K562 (cell line): Measurements from ENCODE around the gene CBLL1. TPM values are rescaled to one million over a fixed set of nuclear protein-coding genes. Genes with fewer than 3 reads are reported as not detected.

Experiments used
- ATAC-seq: fragments of 200-7000 bp; cut with Tn5 transposase; 3 replicates; pipeline ENCODE4 v1.9.1; 2020; ENCODE audit warnings: moderate library complexity
- BruUV-seq: library from RNA; stranded (reverse); fragments of 400-500 nt; replicated peaks from 2 replicates; lab custom pipeline; 2021; lab: Mats Ljungman, UMichigan
- CTCF ChIA-PET: fragments of 300-600 bp; formaldehyde crosslinking; extraction: SDS; loops from one replicate; lab custom pipeline; 2021; ENCODE audit warnings: low intra/inter-chr PET ratio; lab: Yijun Ruan, JAX
- POLR2A ChIA-PET: fragments of 300-600, 350-650 bp; sonication (Branson Sonifier 250); formaldehyde crosslinking; extraction: SDS; loops from one replicate; lab custom pipeline; 2021; ENCODE audit warnings: antibody characterized with exemption, inconsistent platforms; lab: Yijun Ruan, JAX
- DNase-seq, 4 experiments: peaks; one replicate each; pipeline versions ENCODE4 v3.0.0 to v3.0.0-alpha.2; 2011 to 2018; ENCODE audit warnings: low spot score in 3 of 4, mixed read lengths in 3 of 4; ENCODE audit errors: extremely low read depth in 1 of 4
- FAIRE-seq: peaks from 2 replicates; lab custom pipeline; 2011; peaks lifted over from hg19 to GRCh38; lab: Jason Lieb, UNC
- H2AFZ ChIP-seq: 2 replicates; pipeline ENCODE4 v1.6.0; 2011; ENCODE audit warnings: low read depth, low read length, control low read depth, inconsistent platforms
- H3K27ac ChIP-seq: fragments of 200-600 bp; 3 replicates; pipeline ENCODE4 v1.8.0; 2011; ENCODE audit warnings: low read depth, mild to moderate bottlenecking, control low read depth, inconsistent platforms, low read length, moderate library complexity, mixed read lengths; ENCODE audit errors: extremely low read depth
- H3K27me3 ChIP-seq, 2 experiments: fragments of 300-600 bp in 1 of 2; 2 replicates in 1 of 2; 3 replicates in 1 of 2; pipeline versions ENCODE4 v1.6.0 to v1.8.0; 2011; ENCODE audit warnings: inconsistent platforms in 2 of 2, low read length in 2 of 2, mild to moderate bottlenecking in 1 of 2, mixed read lengths in 1 of 2, moderate library complexity in 1 of 2; ENCODE audit not compliant: control insufficient read depth in 2 of 2, insufficient read depth in 2 of 2
- H3K36me3 ChIP-seq: fragments of 300-600 bp; 3 replicates; pipeline ENCODE4 v1.8.0; 2011; ENCODE audit warnings: mild to moderate bottlenecking, low read length, inconsistent platforms; ENCODE audit not compliant: control insufficient read depth, insufficient read depth
- H3K4me1 ChIP-seq, 2 experiments: fragments of 200-600 bp in 1 of 2; replicated peaks in 1 of 2; 2 replicates in 1 of 2; 3 replicates in 1 of 2; pipeline versions ENCODE4 v1.5.1 to v1.8.0; 2011; ENCODE audit warnings: inconsistent platforms in 2 of 2, low read length in 2 of 2, mild to moderate bottlenecking in 1 of 2, mixed read lengths in 1 of 2, moderate library complexity in 1 of 2; ENCODE audit not compliant: control insufficient read depth in 2 of 2, insufficient read depth in 2 of 2
- H3K4me2 ChIP-seq: 2 replicates; pipeline ENCODE4 v1.6.1; 2011; ENCODE audit warnings: low read length, control low read depth, inconsistent platforms, mixed read lengths; ENCODE audit not compliant: insufficient read depth
- H3K4me3 ChIP-seq: fragments of 200-600 bp; sonication (generic), shearing (Covaris generic); 2 replicates; pipeline ENCODE4 v1.5.1; 2016; ENCODE audit warnings: control low read depth, inconsistent platforms
- H3K79me2 ChIP-seq: fragments of 200-600 bp; 3 replicates; pipeline ENCODE4 v1.8.0; 2011; ENCODE audit warnings: low read length, inconsistent platforms; ENCODE audit not compliant: control insufficient read depth, insufficient read depth
- H3K9ac ChIP-seq, 2 experiments: 2 replicates each; pipeline versions ENCODE4 v1.6.0 to v1.6.1; 2011; ENCODE audit warnings: low read depth in 2 of 2, low read length in 2 of 2, control low read depth in 1 of 2, inconsistent platforms in 1 of 2, mild to moderate bottlenecking in 1 of 2, mixed read lengths in 1 of 2; ENCODE audit not compliant: insufficient read depth in 1 of 2
- H3K9me1 ChIP-seq: one replicate; pipeline ENCODE4 v1.6.0; 2011; ENCODE audit warnings: inconsistent platforms, mild to moderate bottlenecking, low read length, moderate library complexity; ENCODE audit not compliant: control insufficient read depth, insufficient read depth
- H3K9me3 ChIP-seq: replicated peaks from 2 replicates; pipeline ENCODE4 v1.5.1; 2011; ENCODE audit warnings: low read depth, low read length, inconsistent platforms; ENCODE audit not compliant: control insufficient read depth, insufficient read depth
- H4K20me1 ChIP-seq: replicated peaks from 2 replicates; pipeline ENCODE4 v1.6.1; 2011; ENCODE audit warnings: low read length, inconsistent platforms, mixed read lengths; ENCODE audit not compliant: control insufficient read depth, insufficient read depth
- ASH1L ChIP-seq: fragments of 450-650 bp; IDR thresholded peaks from 2 replicates; pipeline ENCODE4 v1.6.1; 2018; ENCODE audit warnings: borderline replicate concordance, mild to moderate bottlenecking, low read depth; ENCODE audit not compliant: partially characterized antibody
- EWSR1 ChIP-seq: fragments of 450-650 bp; IDR thresholded peaks from 2 replicates; pipeline ENCODE4 v1.6.1; 2018; ENCODE audit warnings: borderline replicate concordance, mild to moderate bottlenecking, low read depth, moderate library complexity; ENCODE audit not compliant: partially characterized antibody
- FOXA1 ChIP-seq: fragments of 450-650 bp; IDR thresholded peaks from 2 replicates; pipeline ENCODE4 v1.6.1; 2016; ENCODE audit warnings: mild to moderate bottlenecking, borderline replicate concordance
- GTF2A2 ChIP-seq: IDR thresholded peaks from 2 replicates; pipeline ENCODE4 v1.6.1; 2016; ENCODE audit warnings: mild to moderate bottlenecking, missing genetic modification characterization, missing compliant biosample characterization
- KLF16 ChIP-seq: IDR thresholded peaks from 2 replicates; pipeline ENCODE4 v1.6.1; 2016; ENCODE audit warnings: antibody characterized with exemption
- KLF6 ChIP-seq: fragments of 250-450 bp; sonication (Bioruptor Pico); IDR thresholded peaks from 2 replicates; pipeline ENCODE4 v1.4.0; 2020; ENCODE audit warnings: mild to moderate bottlenecking, moderate library complexity, borderline replicate concordance
- STAG1 ChIP-seq: sonication (generic); formaldehyde crosslinking; IDR thresholded peaks from 2 replicates; pipeline ENCODE4 v1.5.0; 2020; ENCODE audit warnings: missing genetic modification reagents, borderline replicate concordance
- SUPT5H ChIP-seq: fragments of 450-650 bp; IDR thresholded peaks from 2 replicates; pipeline ENCODE4 v1.6.1; 2016
- TRIM24 ChIP-seq, 2 experiments: fragments of 450-650 bp; IDR thresholded peaks; 2 replicates each; pipeline ENCODE4 v1.6.1; 2016
- ZFP91 ChIP-seq: sonication (generic); formaldehyde crosslinking; IDR thresholded peaks from 2 replicates; pipeline ENCODE4 v1.8.0; 2022; ENCODE audit warnings: mild to moderate bottlenecking, missing genetic modification reagents
- ZNF197 ChIP-seq: fragments of 200-800 bp; sonication (Bioruptor generic); IDR thresholded peaks from 2 replicates; pipeline ENCODE4 v1.6.1; 2016; ENCODE audit warnings: low read depth, missing genetic modification characterization, missing compliant biosample characterization
- ZNF511 ChIP-seq: sonication (generic); formaldehyde crosslinking; IDR thresholded peaks from 2 replicates; pipeline ENCODE4 v1.8.0; 2022; ENCODE audit warnings: mild to moderate bottlenecking, missing genetic modification reagents
- ZNF79 ChIP-seq: fragments of 250-450 bp; sonication (Bioruptor Pico); IDR thresholded peaks from 2 replicates; pipeline ENCODE4 v1.4.0; 2020; ENCODE audit warnings: low read depth, mild to moderate bottlenecking, moderate library complexity
- WGBS: fragments of 100-300 bp; shearing (Covaris generic); methylation state at CpG from one replicate; pipeline ENCODE4 v1.1.6; 2016; ENCODE audit warnings: low coverage, mixed read lengths; ENCODE audit not compliant: insufficient coverage; ENCODE audit errors: missing lambda C conversion rate; 5-methylcytosine and 5-hydroxymethylcytosine counted together
- in situ Hi-C: fragments of 300-500 bp; cut with MboI; formaldehyde crosslinking; loops from 4 replicates; pipeline ENCODE4 v1.15.0; 2018; ENCODE audit warnings: inconsistent platforms, mixed read lengths
- intact Hi-C: fragments of 100-400 bp; cut with micrococcal nuclease; formaldehyde crosslinking; loops from 2 replicates; pipeline ENCODE4 v1.14.2; 2022
- polyA plus RNA-seq, 8 experiments: library from polyadenylated mRNA; depleted of rRNA in 4 of 8; stranded (reverse) in 5 of 8; unstranded in 3 of 8; fragments of >200 nt; fragmentation: Nextera tagmentation in 2 of 8; fragmentation: Illumina TruSeq in 1 of 8; extraction: Ambion mirVana in 2 of 8; extraction: Trizol in 1 of 8; gene quantifications; 2 replicates each; pipeline versions ENCODE4 v1.2.1 to v1.2.3, GENCODE V29; 2011 to 2014; ENCODE audit warnings: inconsistent platforms in 1 of 8, missing spikeins in 1 of 8
- total RNA-seq, 7 experiments: library from RNA; depleted of rRNA in 6 of 7; stranded (reverse); fragments of >200 nt in 6 of 7; fragmentation: Illumina TruSeq in 2 of 7; extraction: Trizol in 2 of 7; gene quantifications; 2 replicates each; pipeline versions ENCODE4 v1.2.1 to v1.2.3, GENCODE V29; 2011 to 2021; ENCODE audit warnings: low replicate concordance in 1 of 7
- TF ChIP-seq, protein P1 (sequence below): fragments of 450-650 bp; IDR thresholded peaks from 2 replicates; pipeline ENCODE4 v1.6.1; 2014; ENCODE audit warnings: low read depth, mild to moderate bottlenecking, moderate library complexity, borderline replicate concordance
- TF ChIP-seq, protein P2 (sequence below): fragments of 450-650 bp; formaldehyde crosslinking; IDR thresholded peaks from 2 replicates; pipeline ENCODE4 v1.4.0; 2020; ENCODE audit warnings: mild to moderate bottlenecking, moderate library complexity

The CBLL1 gene
- total and polyA plus RNA-seq, 9 of the 15 experiments (the other 6 are each of a cell fraction or from before 2014, with no cell fraction given), result 14.7 to 67.9 (median 35.4) TPM

DNA sequence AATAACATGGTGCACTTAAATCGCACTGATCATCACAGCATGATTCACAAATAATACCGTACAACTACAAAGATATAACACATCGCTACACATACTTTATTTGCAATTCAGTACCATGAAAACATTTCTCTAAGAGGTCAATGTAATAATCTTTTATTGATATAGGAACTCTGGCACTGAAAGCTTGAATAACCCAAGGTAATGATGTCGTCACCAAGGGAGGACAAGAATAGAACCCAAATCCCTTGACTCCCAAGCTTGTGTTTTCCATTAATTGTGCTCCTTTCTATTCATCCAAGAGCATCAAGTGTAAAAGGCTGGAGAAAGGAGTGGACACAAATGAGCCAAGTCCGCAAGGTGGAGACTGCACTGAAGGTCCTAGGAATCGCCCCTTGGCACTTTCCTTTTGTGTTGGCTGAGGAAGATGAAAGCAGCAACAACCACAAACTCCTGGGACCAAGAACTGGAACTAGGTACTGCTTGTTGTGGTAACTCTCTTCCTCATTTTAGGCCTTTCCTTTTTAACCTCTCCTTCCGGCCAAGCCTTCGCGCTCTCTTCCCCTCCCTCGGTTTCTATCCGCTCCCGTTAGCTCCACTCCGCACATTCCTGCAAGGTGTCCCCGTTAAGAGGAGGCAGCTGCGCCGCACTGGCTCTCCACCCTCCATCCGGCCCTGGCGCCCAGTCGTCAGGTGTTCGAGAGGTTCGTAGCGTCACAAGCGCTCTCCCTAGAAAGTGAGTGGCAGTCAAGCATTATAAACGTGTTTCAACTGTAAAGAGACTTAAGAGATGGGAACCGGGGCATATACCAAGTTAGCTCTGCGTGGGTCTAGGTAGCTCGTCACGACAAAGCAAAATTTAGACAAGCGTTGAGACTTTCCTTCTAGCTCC, 1.0 kb upstream of the CBLL1 start:
- peak overlapping the region; percentile 100 for H2AFZ ChIP-seq
- H3K9me3 ChIP-seq, result no peaks in the 10 kb centered on the region
- peak overlapping the region; percentile 100 for H3K4me2 ChIP-seq
- H3K36me3 ChIP-seq, result peaks cover 17% of the 10 kb centered on the region; the same call in 2 of the 3 replicates
- H3K4me1 ChIP-seq, result peaks cover 3 to 21% of the 10 kb centered on the region in 2 experiments
- ChIA-PET POLR2A (interaction anchor here (0.6 to 3.5 kb wide), 29 partner anchors 9 to 794 kb away, joined by 3 to 19 read pairs (median 4); partner anchors contain the start of gene HBP1), CTCF (interaction anchor here (0.5 to 2.3 kb wide), 5 partner anchors 15 to 403 kb away, joined by 3 to 14 read pairs (median 6); no protein-coding TSS in a partner anchor)
- H3K27me3 ChIP-seq, result no peaks in the 10 kb centered on the region
- peak overlapping the region; percentile 95 to 99 for H3K9ac ChIP-seq
- in situ Hi-C loops, result loop anchor here (10.0 to 25.0 kb wide), 2 partner anchors 132 to 394 kb away; partner anchors contain the start of gene LAMB4
- peak overlapping the region; percentile 93 for H3K4me3 ChIP-seq
- peak in 3 of 4 experiments; percentile 58 to 64 (median 59) for DNase-seq
- FAIRE-seq, result peak; percentile 51
- BruUV-seq, result TSS peak; percentile 85
- 12% methylated on average over 29 of the region's 29 CpGs for WGBS
- H3K9me1 ChIP-seq, result peaks cover 4% of the 10 kb centered on the region
- peaks cover 17% of the 10 kb centered on the region for H4K20me1 ChIP-seq
- H3K79me2 ChIP-seq, result peaks cover 41% of the 10 kb centered on the region
- intact Hi-C loops, result loop anchor here (1.0 to 5.0 kb wide), 3 partner anchors 131 to 404 kb away; no protein-coding TSS in a partner anchor
- peak overlapping the region; percentile 100 for H3K27ac ChIP-seq
- peak; percentile 67 for ATAC-seq
- TF ChIP-seq SUPT5H (no peak; the same call in 1 of the 2 replicates), GTF2A2 (peak; percentile 75), ZNF79 (CRISPR knock-in tag) (0 out of 2 replicates have a peak, but pooled peaks have one; percentile 3), ZFP91 (peak; percentile 61; the same call in 1 of the 2 replicates), ZNF511 (CRISPR knock-in tag) (no peak; the same call in 1 of the 2 replicates), EWSR1 (no peak), KLF6 (CRISPR knock-in tag) (no peak), KLF16 (no peak), STAG1 (CRISPR knock-in tag) (no peak; the same call in 1 of the 2 replicates), ZNF197 (CRISPR knock-in tag) (peak; percentile 13; the same call in 1 of the 2 replicates), FOXA1 (no peak), ASH1L (no peak), TRIM24 (IDR thresholded peaks at IDR 0.05) (no peak)
- TF ChIP-seq, protein P1, sequence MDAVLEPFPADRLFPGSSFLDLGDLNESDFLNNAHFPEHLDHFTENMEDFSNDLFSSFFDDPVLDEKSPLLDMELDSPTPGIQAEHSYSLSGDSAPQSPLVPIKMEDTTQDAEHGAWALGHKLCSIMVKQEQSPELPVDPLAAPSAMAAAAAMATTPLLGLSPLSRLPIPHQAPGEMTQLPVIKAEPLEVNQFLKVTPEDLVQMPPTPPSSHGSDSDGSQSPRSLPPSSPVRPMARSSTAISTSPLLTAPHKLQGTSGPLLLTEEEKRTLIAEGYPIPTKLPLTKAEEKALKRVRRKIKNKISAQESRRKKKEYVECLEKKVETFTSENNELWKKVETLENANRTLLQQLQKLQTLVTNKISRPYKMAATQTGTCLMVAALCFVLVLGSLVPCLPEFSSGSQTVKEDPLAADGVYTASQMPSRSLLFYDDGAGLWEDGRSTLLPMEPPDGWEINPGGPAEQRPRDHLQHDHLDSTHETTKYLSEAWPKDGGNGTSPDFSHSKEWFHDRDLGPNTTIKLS, result no peak
- TF ChIP-seq, protein P2, sequence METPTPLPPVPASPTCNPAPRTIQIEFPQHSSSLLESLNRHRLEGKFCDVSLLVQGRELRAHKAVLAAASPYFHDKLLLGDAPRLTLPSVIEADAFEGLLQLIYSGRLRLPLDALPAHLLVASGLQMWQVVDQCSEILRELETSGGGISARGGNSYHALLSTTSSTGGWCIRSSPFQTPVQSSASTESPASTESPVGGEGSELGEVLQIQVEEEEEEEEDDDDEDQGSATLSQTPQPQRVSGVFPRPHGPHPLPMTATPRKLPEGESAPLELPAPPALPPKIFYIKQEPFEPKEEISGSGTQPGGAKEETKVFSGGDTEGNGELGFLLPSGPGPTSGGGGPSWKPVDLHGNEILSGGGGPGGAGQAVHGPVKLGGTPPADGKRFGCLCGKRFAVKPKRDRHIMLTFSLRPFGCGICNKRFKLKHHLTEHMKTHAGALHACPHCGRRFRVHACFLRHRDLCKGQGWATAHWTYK (CRISPR knock-in tag), result peak; percentile 80; the same call in 1 of the 2 replicates
